Vagina (tissue), 2 donors: ENCODE data around the gene RABGGTA. TPM values are rescaled to one million over a fixed set of nuclear protein-coding genes. Genes with fewer than 3 reads are reported as not detected.

Experiments used
- DNase-seq, 2 donors: peaks; one replicate each; pipeline ENCODE4 v3.0.0-alpha.2; 2017; ENCODE audit errors: extremely low spot score in 2 of 2
- H3K27ac ChIP-seq: fragments of 200-600 bp; sonication (generic); one replicate; pipeline ENCODE4 v1.5.1; 2019
- H3K27me3 ChIP-seq: fragments of 200-600 bp; sonication (generic); one replicate; pipeline ENCODE4 v1.5.1; 2019
- H3K36me3 ChIP-seq, 2 donors: fragments of 200-600 bp; sonication (generic); one replicate each; pipeline ENCODE4 v1.5.1; 2017 to 2019
- H3K4me1 ChIP-seq: fragments of 200-600 bp; sonication (generic); one replicate; pipeline ENCODE4 v1.5.1; 2019
- H3K4me3 ChIP-seq, 2 donors: fragments of 200-600 bp; sonication (generic); 1 replicate in 1 of 2; 2 replicates in 1 of 2; pipeline ENCODE4 v1.5.1; 2016 to 2019
- H3K9me3 ChIP-seq: fragments of 200-600 bp; sonication (generic); one replicate; pipeline ENCODE4 v1.5.1; 2019
- CTCF ChIP-seq, 3 experiments: fragments of 450-650 bp in 2 of 3; fragments of 200-600 bp in 1 of 3; sonication (generic) in 1 of 3; IDR thresholded peaks; one replicate each; pipeline ENCODE4 v1.5.1; 2017 to 2019; ENCODE audit warnings: antibody characterized with exemption in 3 of 3, mild to moderate bottlenecking in 2 of 3, moderate library complexity in 2 of 3
- POLR2A ChIP-seq, 2 donors: fragments of 450-650 bp; IDR thresholded peaks; one replicate each; pipeline ENCODE4 v1.6.1; 2017; ENCODE audit warnings: antibody characterized with exemption in 2 of 2, mild to moderate bottlenecking in 2 of 2, moderate library complexity in 2 of 2
- POLR2AphosphoS5 ChIP-seq, 2 donors: sonication (generic); formaldehyde crosslinking; IDR thresholded peaks; one replicate each; pipeline ENCODE4 v1.9.0; 2017; ENCODE audit warnings: antibody characterized with exemption in 2 of 2, mild to moderate bottlenecking in 2 of 2, low read depth in 1 of 2; ENCODE audit not compliant: insufficient read depth in 1 of 2
- intact Hi-C: fragments of 100-400 bp; cut with DNase I; formaldehyde crosslinking; loops from one replicate; pipeline ENCODE4 v1.15.1; 2023
- total RNA-seq: library from RNA; depleted of rRNA; stranded (reverse); fragments of >200 nt; gene quantifications from one replicate; pipeline ENCODE4 v1.2.3, GENCODE V29; 2016

RABGGTA gene
- total RNA-seq, 1 donor from 2014 or later = 43.5 TPM

- no peak for DNase-seq
- no peak for TF ChIP-seq POLR2A (IDR thresholded peaks at IDR 0.05)
- no peak for TF ChIP-seq CTCF (IDR thresholded peaks at IDR 0.05)
- no peak for TF ChIP-seq POLR2AphosphoS5 (IDR thresholded peaks at IDR 0.05; ENCODE audit: insufficient read depth in 1 of 2, low read depth in 1 of 2)
- Histone ChIP-seq H3K9me3 (no peaks in the 10 kb centered on the region), H3K36me3 (peaks cover 0 to 54% of the 10 kb centered on the region in 2 donors), H3K4me3 (no peak overlapping the region), H3K27me3 (no peaks in the 10 kb centered on the region), H3K4me1 (peaks cover 56% of the 10 kb centered on the region), H3K27ac (no peak overlapping the region)
- intact Hi-C loops = no loop called here
These were observed 33.9 kb downstream of the RABGGTA start for GRCh38 chr14:24237463-24237955.

DNA sequence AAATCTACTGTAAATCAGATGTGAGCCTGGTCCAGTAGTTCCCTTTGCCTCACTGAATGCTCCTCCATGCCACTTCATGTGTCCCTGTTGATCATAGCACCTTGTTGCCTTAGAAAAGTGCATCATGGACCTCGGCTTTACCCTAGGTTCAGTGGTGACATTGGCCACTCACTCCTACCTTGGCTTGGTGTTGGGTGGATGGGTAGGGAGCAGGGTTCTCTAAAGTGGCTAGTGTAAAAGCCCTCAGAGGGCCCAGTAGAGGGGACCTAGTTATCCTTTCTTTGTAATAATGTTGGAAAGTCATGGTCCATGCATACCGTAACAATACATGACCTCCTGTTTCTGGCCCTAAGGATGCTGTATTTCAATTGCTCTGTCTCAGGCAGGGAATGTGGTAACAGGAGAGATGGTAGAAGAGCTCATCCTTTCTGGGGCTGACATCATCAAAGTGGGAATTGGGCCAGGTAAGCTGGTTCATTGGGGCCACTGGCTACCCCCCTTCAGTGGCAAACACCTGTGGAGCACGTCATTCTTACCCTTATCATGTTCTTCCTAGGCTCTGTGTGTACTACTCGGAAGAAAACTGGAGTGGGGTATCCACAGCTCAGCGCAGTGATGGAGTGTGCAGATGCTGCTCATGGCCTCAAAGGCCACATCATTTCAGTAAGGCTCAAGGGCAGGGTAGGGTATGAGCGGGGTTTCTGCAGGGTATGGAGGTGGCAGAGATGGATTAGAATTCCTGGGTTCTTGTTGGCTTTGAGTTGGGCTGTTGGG, 34.5 kb downstream of the RABGGTA start:
- Histone ChIP-seq H3K36me3 (peaks cover 0 to 54% of the 10 kb centered on the region in 2 donors), H3K9me3 (no peaks in the 10 kb centered on the region), H3K27me3 (no peaks in the 10 kb centered on the region), H3K4me1 (peaks cover 56% of the 10 kb centered on the region), H3K27ac (no peak overlapping the region), H3K4me3 (no peak overlapping the region)
- DNase-seq = no peak
- TF ChIP-seq POLR2AphosphoS5 (IDR thresholded peaks at IDR 0.05; ENCODE audit: insufficient read depth in 1 of 2, low read depth in 1 of 2) (no peak), CTCF (IDR thresholded peaks at IDR 0.05) (no peak), POLR2A (IDR thresholded peaks at IDR 0.05) (no peak)
- intact Hi-C loops = no loop called here

- Histone ChIP-seq H3K9me3 (no peaks in the 10 kb centered on the region), H3K27ac (no peak overlapping the region), H3K27me3 (no peaks in the 10 kb centered on the region), H3K4me1 (peaks cover 56% of the 10 kb centered on the region), H3K36me3 (peaks cover 0 to 52% of the 10 kb centered on the region in 2 donors), H3K4me3 (no peak overlapping the region)
- DNase-seq = no peak
- TF ChIP-seq POLR2AphosphoS5 (IDR thresholded peaks at IDR 0.05; ENCODE audit: insufficient read depth in 1 of 2, low read depth in 1 of 2) = no peak
- no peak for TF ChIP-seq POLR2A (IDR thresholded peaks at IDR 0.05)
- TF ChIP-seq CTCF (IDR thresholded peaks at IDR 0.05) = no peak
- intact Hi-C loops = no loop called here
These were observed 35.4 kb downstream of the RABGGTA start for GRCh38 chr14:24235804-24236688.

DNA sequence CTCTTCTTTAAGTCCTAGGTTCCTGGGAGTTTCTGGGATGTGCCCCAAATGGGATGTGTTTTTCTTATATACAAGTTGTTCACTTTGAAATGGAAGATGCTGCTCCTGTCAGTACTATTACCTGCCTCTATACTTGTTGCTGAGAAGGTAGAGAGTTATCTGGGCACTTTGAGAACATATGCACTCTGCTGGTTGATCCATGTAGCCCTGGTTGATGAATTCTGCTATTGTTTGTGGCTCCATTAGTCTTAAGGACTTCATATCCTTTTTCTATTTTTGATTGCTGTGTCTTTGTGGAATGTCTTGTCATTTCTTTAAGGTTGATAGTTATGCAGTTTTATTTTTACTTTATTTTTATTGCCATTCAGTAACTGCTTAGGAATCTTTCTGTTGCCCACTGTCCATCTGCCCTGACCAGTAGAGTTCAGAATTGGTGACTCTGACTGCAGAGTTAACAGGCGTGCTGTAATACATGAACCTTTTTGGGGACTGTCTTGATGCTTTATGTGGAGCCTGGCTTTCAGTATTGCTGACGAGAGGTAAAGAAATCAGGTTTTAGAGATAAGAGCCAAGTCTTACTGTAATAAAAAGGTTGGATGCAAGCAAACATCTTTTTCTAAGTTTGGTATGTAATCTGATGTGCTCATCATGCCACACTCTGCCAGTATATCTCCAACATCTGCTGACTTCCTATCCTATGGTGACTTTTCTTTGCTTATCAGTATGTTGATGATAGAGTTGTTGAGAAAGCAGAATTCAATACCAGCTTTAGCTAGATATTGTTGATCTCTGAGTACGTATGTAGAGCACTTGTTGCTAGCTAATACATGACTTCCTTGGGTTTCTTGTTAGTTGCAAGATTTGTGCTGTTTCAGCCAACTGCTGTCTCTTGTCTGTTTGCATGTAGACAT, 37.0 kb downstream of the RABGGTA start:
- H3K27me3 ChIP-seq = no peaks in the 10 kb centered on the region
- intact Hi-C loops = no loop called here
- no peaks in the 10 kb centered on the region for H3K9me3 ChIP-seq
- DNase-seq = no peak
- H3K36me3 ChIP-seq = peaks cover 0 to 35% of the 10 kb centered on the region in 2 donors
- H3K4me1 ChIP-seq = peaks cover 46% of the 10 kb centered on the region
- no peak overlapping the region for H3K27ac ChIP-seq
- TF ChIP-seq POLR2AphosphoS5 (IDR thresholded peaks at IDR 0.05; ENCODE audit: insufficient read depth in 1 of 2, low read depth in 1 of 2) = no peak
- TF ChIP-seq POLR2A (IDR thresholded peaks at IDR 0.05) = no peak
- no peak for TF ChIP-seq CTCF (IDR thresholded peaks at IDR 0.05)
- no peak overlapping the region for H3K4me3 ChIP-seq
